Gastrocnemius medialis (tissue), 4 donors: Measurements from ENCODE around the gene CGREF1. TPM values are rescaled to one million over a fixed set of nuclear protein-coding genes. Genes with fewer than 3 reads are reported as not detected.
A peak's percentile ranks its signal among the peaks of the same experiment; 100 is the strongest.

ENCODE experiments used
- ATAC-seq, 2 donors: fragments of 150-250 bp; one replicate each; pipeline ENCODE4 v1.9.1; 2016
- DNase-seq, 2 donors: peaks; one replicate each; pipeline ENCODE4 v3.0.0-alpha.2; 2019
- H3K27ac ChIP-seq, 4 donors: fragments of 200-600 bp; sonication (generic); 1 replicate in 1 of 4; 2 replicates in 3 of 4; pipeline ENCODE4 v1.5.1; 2016 to 2018; ENCODE audit warnings: mild to moderate bottlenecking in 2 of 4, moderate library complexity in 1 of 4
- H3K27me3 ChIP-seq, 3 donors: fragments of 200-600 bp; sonication (generic) in 2 of 3; 1 replicate in 1 of 3; 2 replicates in 2 of 3; pipeline versions ENCODE4 v1.5.1 to v1.6.0; 2016 to 2019; ENCODE audit warnings: mild to moderate bottlenecking in 1 of 3, moderate library complexity in 1 of 3
- H3K36me3 ChIP-seq, 2 donors: fragments of 200-600 bp; sonication (generic) in 1 of 2; one replicate each; pipeline ENCODE4 v1.5.1; 2017 to 2018
- H3K4me1 ChIP-seq, 2 donors: fragments of 200-600 bp; sonication (generic) in 1 of 2; one replicate each; pipeline ENCODE4 v1.5.1; 2016 to 2017; ENCODE audit warnings: mild to moderate bottlenecking in 2 of 2
- H3K4me3 ChIP-seq, 4 donors: fragments of 200-600 bp; sonication (generic) in 3 of 4; 1 replicate in 1 of 4; 2 replicates in 3 of 4; pipeline ENCODE4 v1.5.1; 2016 to 2019; ENCODE audit warnings: mild to moderate bottlenecking in 2 of 4
- H3K9me3 ChIP-seq, 3 donors: fragments of 200-600 bp; sonication (generic) in 2 of 3; 1 replicate in 1 of 3; 2 replicates in 2 of 3; pipeline ENCODE4 v1.5.1; 2016 to 2019
- POLR2A ChIP-seq, 2 donors: fragments of 450-650 bp; IDR thresholded peaks; one replicate each; pipeline ENCODE4 v1.6.1; 2017; ENCODE audit warnings: antibody characterized with exemption in 2 of 2, mild to moderate bottlenecking in 2 of 2, moderate library complexity in 2 of 2
- in situ Hi-C, 4 donors: fragments of 200-750 bp; cut with MboI; loops; one replicate each; pipeline versions ENCODE4 v1.15.0 to v1.8.0; 2017; ENCODE audit warnings: low sequenced_read_pairs in 4 of 4
- intact Hi-C: fragments of 100-400 bp; cut with DNase I; formaldehyde crosslinking; loops from one replicate; pipeline ENCODE4 v1.15.1; 2023; ENCODE audit warnings: low total_unique reads
- total RNA-seq, 4 donors: library from RNA; depleted of rRNA; stranded (reverse); fragments of >200 nt; gene quantifications; one replicate each; pipeline versions ENCODE4 v1.1.0 to v1.2.3, GENCODE V29; 2016
- TF ChIP-seq, protein P1 (sequence below), 5 experiments: fragments of 450-650 bp in 3 of 5; fragments of 200-600 bp in 2 of 5; sonication (generic) in 2 of 5; IDR thresholded peaks in 4 of 5; conservative IDR thresholded peaks in 1 of 5; 1 replicate in 4 of 5; 2 replicates in 1 of 5; pipeline ENCODE4 v1.5.1; 2016 to 2019; ENCODE audit warnings: antibody characterized with exemption in 5 of 5, mild to moderate bottlenecking in 3 of 5, moderate library complexity in 3 of 5

Gene CGREF1
- total RNA-seq, 4 donors from 2014 or later, result 1.2 to 7.1 (median 4.3) TPM

DNA sequence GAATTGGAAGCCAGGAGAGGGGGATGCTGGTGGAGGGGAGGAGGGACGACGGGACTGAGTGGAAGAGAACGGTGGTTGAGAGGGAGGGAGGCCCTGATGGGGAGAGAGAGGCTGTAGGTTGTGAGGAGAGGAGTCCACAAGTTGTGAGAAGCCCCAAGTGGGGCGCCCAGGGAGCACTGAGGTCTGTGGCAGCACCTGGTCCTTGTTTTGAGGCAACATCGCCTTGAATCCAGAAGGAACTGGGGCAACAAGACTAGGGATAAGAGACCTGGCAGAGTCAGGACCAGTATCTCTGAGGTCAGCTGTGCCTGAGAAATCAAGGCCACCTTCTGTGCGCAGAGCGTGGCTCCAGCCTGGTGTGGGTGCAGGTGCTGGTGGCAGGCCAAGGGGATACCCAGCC, 19.2 kb upstream of the CGREF1 start:
- Histone ChIP-seq H3K4me1 (peaks cover 5 to 8% of the 10 kb centered on the region in 2 donors), H3K36me3 (no peaks in the 10 kb centered on the region), H3K27ac (no peak overlapping the region), H3K4me3 (no peak overlapping the region), H3K9me3 (no peaks in the 10 kb centered on the region), H3K27me3 (no peaks in the 10 kb centered on the region)
- in situ Hi-C loops (no loop called here), intact Hi-C loops (no loop called here)
- DNase-seq, result no peak
- TF ChIP-seq, protein P1, sequence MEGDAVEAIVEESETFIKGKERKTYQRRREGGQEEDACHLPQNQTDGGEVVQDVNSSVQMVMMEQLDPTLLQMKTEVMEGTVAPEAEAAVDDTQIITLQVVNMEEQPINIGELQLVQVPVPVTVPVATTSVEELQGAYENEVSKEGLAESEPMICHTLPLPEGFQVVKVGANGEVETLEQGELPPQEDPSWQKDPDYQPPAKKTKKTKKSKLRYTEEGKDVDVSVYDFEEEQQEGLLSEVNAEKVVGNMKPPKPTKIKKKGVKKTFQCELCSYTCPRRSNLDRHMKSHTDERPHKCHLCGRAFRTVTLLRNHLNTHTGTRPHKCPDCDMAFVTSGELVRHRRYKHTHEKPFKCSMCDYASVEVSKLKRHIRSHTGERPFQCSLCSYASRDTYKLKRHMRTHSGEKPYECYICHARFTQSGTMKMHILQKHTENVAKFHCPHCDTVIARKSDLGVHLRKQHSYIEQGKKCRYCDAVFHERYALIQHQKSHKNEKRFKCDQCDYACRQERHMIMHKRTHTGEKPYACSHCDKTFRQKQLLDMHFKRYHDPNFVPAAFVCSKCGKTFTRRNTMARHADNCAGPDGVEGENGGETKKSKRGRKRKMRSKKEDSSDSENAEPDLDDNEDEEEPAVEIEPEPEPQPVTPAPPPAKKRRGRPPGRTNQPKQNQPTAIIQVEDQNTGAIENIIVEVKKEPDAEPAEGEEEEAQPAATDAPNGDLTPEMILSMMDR (IDR thresholded peaks at IDR 0.05 in 4 of 5, conservative IDR thresholded peaks at IDR 0.05 in 1 of 5), result no peak
- no peak for TF ChIP-seq POLR2A (IDR thresholded peaks at IDR 0.05)
- ATAC-seq, result no peak

DNA sequence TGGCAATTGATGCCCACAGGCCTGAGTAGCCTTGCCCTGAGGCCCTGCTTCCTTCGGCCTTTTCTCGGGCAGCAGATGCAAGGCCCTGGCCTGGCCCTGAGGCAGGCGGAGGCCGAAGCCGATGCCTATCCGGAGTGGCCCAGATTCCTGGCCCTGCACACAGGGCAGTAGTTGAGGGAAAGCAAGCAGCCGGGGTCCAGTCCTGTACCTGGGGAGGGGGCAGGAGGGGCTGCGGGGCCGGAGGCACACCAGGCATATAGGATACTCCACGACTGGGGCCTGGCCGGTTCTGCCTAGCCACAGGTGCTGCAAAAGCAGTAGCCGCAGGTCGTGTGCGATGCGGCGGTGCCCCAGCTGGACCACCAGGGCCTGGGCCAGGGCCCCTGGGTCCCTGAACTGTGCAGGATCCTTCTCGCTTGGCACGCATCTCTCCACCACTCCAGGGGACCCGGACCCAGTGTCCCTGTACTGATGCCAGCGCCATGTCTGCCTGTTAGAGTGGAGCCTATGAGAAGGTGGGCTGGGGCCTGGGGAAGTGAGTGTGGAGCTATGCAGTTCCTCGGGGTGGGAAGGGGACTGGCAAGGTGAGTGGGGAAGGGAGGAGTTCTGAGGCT, 18.5 kb upstream of the CGREF1 start:
- H3K4me3 ChIP-seq, result no peak overlapping the region
- intact Hi-C loops (no loop called here), in situ Hi-C loops (no loop called here)
- H3K9me3 ChIP-seq, result no peaks in the 10 kb centered on the region
- TF ChIP-seq, protein P1 (IDR thresholded peaks at IDR 0.05 in 4 of 5, conservative IDR thresholded peaks at IDR 0.05 in 1 of 5), result no peak
- no peak for TF ChIP-seq POLR2A (IDR thresholded peaks at IDR 0.05)
- H3K27ac ChIP-seq, result no peak overlapping the region
- peaks cover 0 to 4% of the 10 kb centered on the region in 2 donors for H3K36me3 ChIP-seq
- peaks cover 12 to 14% of the 10 kb centered on the region in 2 donors for H3K4me1 ChIP-seq
- H3K27me3 ChIP-seq, result no peaks in the 10 kb centered on the region
- ATAC-seq (no peak), DNase-seq (no peak)

DNA sequence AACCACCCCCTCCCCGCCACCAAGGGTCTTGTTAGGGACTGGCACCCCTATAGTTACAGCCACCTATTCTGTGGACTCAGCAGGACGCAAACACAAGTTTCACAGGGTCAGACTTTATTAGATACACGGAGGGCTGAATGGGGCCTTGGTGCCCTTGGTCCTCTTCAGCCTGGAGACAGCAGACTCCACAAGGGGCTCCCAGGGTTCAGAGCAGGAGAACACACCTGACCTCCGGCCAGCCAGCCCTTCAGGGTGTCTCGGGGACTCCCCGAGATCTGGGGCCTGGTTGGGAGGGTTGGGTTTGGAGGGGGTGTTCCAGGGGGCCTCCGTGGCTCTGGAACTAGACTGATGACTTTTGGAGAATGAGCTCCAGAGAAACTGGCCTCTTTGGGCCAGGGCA, 17.8 kb upstream of the CGREF1 start:
- in situ Hi-C loops (no loop called here), intact Hi-C loops (no loop called here)
- DNase-seq (no peak), ATAC-seq (no peak)
- Histone ChIP-seq H3K27ac (no peak overlapping the region), H3K27me3 (no peaks in the 10 kb centered on the region), H3K4me1 (peaks cover 15 to 16% of the 10 kb centered on the region in 2 donors), H3K4me3 (no peak overlapping the region), H3K9me3 (no peaks in the 10 kb centered on the region), H3K36me3 (peaks cover 0 to 11% of the 10 kb centered on the region in 2 donors)
- TF ChIP-seq, protein P1 (IDR thresholded peaks at IDR 0.05 in 4 of 5, conservative IDR thresholded peaks at IDR 0.05 in 1 of 5), result no peak
- no peak for TF ChIP-seq POLR2A (IDR thresholded peaks at IDR 0.05)

DNA sequence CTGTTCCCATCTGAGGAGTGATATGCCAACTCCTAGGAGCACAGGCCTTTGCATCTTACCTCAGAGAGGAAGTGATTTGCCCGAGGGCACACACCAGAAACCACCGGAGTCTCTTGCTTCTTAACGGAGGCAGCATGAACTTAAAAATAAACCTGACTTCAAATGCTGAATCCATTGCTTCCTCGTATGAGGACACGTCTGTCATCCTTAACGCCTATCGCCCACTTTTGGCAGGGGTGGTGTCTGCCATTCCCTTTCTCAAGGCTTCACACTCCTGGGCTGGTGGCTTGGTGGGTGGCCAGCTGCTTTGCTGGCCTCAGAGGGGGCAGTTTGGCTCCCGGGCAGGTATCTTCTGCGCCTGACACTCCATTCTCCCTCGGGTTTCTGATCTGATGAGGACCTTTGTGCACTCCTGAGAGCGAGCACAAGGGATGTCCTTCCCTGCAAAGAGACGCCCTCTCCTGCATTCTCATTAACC, 16.6 kb upstream of the CGREF1 start:
- DNase-seq (no peak), ATAC-seq (no peak)
- Histone ChIP-seq H3K9me3 (no peaks in the 10 kb centered on the region), H3K27ac (peak overlapping the region; percentile 84 to 99 (median 96)), H3K27me3 (no peaks in the 10 kb centered on the region), H3K36me3 (peaks cover 0 to 23% of the 10 kb centered on the region in 2 donors), H3K4me3 (no peak overlapping the region), H3K4me1 (peaks cover 15 to 16% of the 10 kb centered on the region in 2 donors)
- intact Hi-C loops, result no loop called here
- in situ Hi-C loops, result no loop called here
- TF ChIP-seq, protein P1 (IDR thresholded peaks at IDR 0.05 in 4 of 5, conservative IDR thresholded peaks at IDR 0.05 in 1 of 5), result no peak
- no peak for TF ChIP-seq POLR2A (IDR thresholded peaks at IDR 0.05)
